Measurements from ENCODE around the gene RRAGD. TPM values are rescaled to one million over a fixed set of nuclear protein-coding genes. Genes with fewer than 3 reads are reported as not detected.

Gene RRAGD
- total RNA-seq, 1 donor from 2014 or later: 7.9 TPM

GRCh38 chr6:89378628-89379027, 33.4 kb downstream of the RRAGD start:
- DNase-seq (ENCODE audit: low spot score) (no peak), ATAC-seq (no peak)

DNA sequence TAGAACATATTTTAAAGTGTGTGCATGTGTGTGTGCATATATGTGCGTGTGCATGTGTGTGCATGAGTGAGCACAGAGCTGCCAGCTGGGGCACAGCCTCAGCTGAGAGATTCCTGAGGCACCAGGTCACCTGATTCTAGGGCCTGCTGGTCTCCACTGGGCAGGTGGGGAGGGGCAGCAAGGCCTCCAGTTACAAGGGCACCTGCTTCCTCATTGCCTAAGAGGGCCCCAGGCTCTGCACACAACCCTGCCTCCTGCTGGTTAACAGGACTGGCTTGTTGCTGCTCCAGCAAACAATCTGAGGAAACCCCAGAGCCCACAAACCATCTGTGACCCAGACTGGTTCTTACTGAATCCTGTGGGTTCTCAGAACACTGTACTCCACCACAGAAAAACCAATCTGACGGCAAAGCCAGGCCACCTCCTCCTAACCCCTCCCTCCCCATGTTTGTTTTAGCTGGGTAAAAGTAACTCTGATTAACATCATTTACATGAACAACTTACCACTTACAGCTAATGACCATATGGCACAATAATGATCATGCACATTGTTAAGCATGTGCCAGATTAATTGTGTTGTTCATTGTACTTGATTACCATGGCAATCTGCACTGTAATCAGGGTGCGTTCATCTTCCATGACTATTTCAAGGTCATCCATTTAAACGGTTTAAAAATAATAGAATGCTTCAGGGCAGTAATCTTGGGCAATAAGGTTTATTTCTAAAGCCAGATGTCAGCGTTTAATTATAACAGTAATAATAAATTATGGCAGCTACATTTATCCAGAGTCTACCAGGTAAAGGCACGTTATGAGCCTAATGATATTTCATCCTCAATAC, 36.4 kb downstream of the RRAGD start:
- peak; percentile 57 for ATAC-seq
- peak; percentile 48 for DNase-seq (ENCODE audit: low spot score)

DNA sequence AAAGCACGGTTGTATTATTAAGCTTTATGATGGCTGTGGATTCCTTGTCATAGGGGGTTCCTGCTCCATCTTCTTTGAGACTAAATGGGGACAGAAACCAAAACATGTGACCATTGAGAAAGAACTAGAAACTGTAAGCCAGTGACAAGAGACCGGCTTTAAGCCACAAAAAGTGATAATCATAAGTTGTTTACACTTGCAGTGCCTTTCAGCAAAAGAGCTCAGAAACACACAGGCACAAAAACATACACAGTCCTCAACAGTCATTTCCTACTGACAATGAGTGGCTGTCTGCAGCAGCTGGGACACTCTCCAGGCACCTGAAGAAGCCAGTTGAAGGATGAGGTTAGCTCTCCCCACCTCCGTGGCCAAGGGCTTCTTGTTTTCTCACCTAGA, 39.6 kb downstream of the RRAGD start:
- no peak for DNase-seq (ENCODE audit: low spot score)
- no peak for ATAC-seq

DNA sequence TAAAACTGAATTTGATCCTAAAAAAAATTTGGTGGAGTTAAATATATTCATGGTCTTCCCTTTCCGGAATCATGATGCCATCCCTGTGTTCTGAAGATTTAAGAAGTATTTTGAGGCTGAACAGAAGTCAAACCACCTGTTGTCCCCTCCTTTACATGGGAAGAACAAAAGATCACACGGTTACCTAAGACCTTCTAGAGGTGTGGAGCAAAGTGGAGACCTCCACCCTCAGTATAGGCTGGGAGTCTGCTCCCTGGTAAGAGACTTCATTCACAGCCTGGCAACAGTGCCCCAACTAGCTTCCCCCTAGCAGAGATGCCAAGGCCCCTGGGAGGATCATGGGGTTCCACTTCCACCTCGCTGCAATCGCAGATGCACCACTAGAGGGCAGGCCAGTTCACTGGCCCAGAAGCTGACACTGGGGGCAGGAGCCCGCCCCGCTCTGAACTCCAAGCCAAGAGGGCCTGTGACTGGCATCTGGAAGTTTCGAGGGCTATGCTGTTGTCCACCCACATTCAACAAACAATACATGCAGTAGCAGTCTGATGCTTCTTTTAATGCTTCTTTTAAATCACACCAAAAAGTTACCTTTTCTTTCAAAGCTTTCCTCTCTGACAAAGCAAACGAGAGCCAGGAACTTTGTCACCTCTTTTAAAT, 40.1 kb downstream of the RRAGD start:
- DNase-seq (ENCODE audit: low spot score) (peak; percentile 73), ATAC-seq (peak; percentile 95)

- ATAC-seq: peak; percentile 83
- peak; percentile 59 for DNase-seq (ENCODE audit: low spot score)
Measured at GRCh38 chr6:89368999-89369398, 43.1 kb downstream of the RRAGD start.

DNA sequence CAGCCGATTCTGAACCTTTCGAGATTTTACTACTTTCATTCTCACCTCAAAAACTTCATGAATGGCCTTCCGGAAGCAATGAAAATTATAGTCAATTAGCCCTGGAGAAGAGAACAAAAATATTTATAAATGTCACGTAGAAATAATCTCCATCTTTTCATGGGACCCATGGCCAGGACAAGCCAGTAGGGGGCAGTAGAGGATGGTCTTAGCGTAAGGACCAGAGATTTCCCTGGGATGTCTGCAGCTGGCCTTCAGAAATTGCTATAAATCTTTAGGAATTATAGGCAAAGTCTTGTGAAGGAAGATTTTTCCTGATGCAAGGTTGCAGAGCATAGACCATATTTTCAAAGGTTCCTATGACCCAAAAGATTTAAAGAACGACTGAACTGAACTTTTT, 44.0 kb downstream of the RRAGD start:
- DNase-seq (ENCODE audit: low spot score) (no peak), ATAC-seq (peak; percentile 65)

GRCh38 chr6:89364586-89364985, 47.5 kb downstream of the RRAGD start:
- DNase-seq (ENCODE audit: low spot score) (no peak), ATAC-seq (no peak)

DNA sequence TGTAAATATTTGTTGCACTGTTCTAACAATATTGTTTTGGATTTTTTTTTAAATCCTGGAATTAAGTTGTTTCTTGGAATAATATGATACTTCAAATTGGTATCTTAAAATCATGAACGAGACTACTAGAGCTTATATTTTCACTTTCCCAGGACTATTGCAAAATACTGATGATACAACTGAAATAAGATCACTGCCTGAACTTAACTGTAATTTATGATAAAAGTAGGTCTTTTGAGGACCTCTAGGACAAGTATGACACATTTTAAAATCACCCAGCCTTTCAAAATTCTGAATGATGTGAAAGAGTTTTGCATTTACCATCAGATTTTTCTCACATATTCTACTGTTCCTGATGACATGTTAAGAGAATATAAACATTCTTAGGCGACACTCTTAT, 50.9 kb downstream of the RRAGD start:
- no peak for DNase-seq (ENCODE audit: low spot score)
- no peak for ATAC-seq

DNA sequence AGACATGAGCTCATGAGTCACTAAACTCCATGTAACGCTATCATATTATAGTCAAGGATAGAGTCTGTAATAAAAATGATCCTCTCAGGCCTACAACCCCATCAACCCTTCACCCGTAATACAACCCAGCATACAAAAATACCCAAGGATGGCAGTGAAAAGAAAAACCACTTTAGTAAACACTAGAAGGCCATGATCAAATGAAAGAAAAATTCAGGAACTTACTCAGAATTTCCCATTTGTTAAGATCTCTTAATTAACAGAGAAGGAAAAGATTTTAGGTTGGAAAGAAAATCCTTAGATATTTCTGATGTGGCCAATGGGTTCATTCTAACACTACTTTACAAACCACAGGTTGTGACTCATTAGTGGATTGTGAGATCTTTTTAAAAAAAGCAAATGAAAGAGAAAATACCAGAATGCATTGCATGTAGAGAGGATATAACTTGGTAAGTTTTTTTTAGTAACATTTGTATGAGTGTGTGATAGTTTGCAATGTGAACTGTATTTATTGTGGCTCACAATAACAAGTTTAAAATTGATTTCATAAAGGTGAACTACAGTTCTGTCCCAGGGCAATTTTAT, 51.6 kb downstream of the RRAGD start:
- no peak for ATAC-seq

DNA sequence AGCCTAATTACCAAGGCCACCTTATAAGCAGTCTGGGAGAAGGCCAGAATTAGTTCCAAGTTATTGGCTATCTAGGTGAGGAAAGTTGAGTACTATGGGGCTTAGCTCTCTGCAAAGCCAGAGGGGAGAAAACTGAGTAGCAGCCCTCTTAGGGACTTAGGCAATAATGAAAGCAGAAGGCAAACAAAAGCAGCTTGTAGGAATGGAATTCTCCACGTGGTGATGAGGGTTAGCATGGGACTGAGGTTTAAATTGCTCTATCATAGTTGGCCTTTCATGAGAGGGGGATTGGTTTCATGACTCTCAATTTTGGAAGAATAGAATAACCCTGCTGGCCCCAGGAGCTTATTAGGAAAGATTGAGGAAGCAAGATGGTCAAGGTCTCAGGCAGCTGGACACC, 52.5 kb downstream of the RRAGD start:
- DNase-seq (ENCODE audit: low spot score) (no peak), ATAC-seq (no peak)

More for the DNA sequence above, 51.6 kb downstream of the RRAGD start:
- no peak for DNase-seq (ENCODE audit: low spot score)

DNA sequence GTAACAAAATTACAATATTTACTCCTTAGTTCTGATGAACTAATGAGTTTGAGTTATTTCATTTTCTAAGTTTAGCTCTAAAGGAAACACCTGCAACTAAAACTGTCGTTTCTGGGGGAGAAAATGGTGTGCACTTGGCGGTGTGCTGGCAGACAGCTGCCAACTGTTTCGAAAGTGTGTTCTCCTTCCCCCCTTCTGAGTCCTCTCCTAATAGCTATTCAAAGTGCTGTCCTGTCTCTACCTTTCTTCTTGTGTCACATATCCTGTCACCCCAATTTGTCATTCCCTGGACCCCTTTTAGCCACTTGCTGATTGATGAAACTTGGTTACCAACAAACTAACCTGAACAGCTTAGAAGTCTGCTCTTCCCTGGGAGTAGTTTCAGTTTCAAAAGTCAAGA, 54.7 kb downstream of the RRAGD start:
- ATAC-seq (peak; percentile 26), DNase-seq (ENCODE audit: low spot score) (no peak)

DNA sequence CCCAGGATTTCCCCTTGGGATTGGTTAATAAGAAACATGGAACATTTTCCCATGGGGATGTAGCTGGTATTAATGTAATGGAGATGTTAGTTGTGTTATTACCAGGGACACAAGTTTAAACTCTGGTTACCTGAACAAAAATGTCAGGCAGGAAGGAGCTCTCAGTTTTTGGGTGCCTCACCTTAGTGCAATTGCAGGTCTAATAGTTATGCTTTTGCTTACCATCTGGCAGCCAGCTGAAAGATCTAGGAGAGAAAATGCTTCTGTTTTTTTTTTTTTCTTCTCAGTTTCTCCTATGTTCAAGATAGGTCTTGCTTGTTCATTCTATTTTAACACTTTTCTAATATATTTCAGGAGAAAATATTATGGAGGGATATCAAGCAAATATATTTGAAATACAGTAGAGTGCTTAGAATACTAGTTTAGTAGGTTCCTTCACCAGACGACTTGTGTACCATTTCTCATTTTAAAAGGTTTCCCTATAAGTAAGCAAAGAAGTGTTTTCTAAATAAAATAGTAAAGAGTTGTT, 55.4 kb downstream of the RRAGD start:
- ATAC-seq (no peak), DNase-seq (ENCODE audit: low spot score) (no peak)

- no peak for ATAC-seq
- DNase-seq (ENCODE audit: low spot score): no peak
Measured at GRCh38 chr6:89355511-89356194, 56.4 kb downstream of the RRAGD start.

GRCh38 chr6:89353702-89354392, 58.2 kb downstream of the RRAGD start:
- ATAC-seq (no peak), DNase-seq (ENCODE audit: low spot score) (no peak)

DNA sequence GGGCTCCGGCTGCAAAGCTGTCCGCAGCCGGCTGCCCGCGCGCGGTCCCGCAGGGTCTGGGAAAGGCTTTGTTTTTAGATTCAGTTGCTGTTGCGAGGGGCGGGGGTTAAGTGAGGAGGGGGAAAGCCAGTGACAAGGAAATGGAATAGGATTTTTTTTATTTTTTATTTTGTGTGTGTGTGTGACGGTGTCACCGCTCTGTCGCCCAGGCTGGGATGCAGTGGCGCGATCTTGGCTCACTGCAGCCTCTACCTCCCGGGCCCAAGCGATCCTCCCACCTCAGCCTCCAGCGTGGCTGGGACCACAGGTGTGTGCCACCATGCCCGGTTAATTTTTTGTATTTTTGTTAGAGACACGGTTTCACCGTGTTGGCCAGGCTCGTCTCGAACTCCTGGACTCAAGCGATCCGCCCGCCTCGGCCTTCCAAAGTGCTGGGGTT, 58.9 kb downstream of the RRAGD start:
- DNase-seq (ENCODE audit: low spot score): peak; percentile 51
- no peak for ATAC-seq

- DNase-seq (ENCODE audit: low spot score) (peak; percentile 98), ATAC-seq (peak; percentile 93)
Measured at GRCh38 chr6:89352278-89353117, 59.6 kb downstream of the RRAGD start, which contains the start of gene UBE2J1. UBE2J1 (minus strand) TSS chr6:89352722; CDS start chr6:89352569, 153 bp downstream.

- no peak for ATAC-seq
- DNase-seq (ENCODE audit: low spot score): no peak
Measured at GRCh38 chr6:89351671-89352277, 60.3 kb downstream of the RRAGD start.

DNA sequence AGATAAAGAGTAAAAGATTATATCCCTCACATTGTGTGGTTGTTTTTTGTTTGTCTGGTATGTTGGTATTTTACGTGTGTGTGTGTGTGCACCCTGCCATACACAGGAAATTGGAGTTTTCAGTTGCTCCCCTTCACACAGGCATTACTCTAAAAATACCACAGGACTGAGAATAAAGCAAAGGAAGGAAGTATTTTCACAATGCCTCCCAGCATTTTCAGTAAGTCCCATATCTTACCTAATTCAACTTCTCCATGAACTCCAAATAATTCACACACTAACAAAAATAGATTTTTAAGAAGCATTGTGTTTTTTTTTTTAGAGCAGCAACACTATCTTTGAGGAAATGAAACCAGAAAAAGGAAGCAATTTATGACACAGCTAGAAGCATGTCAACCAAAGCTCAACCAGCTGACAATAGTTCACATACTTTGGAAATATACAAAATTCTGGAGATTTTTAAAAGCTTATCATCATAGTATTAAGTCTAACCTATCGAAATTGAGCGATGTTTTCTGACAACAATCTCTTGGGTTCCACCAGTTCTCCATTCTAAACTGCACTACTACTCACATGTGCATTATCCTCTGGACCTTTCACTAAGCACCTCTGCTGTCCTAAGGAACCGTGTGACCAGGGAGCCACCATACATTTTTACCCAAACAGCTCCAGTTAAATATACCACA, 61.6 kb downstream of the RRAGD start:
- no peak for ATAC-seq
- DNase-seq (ENCODE audit: low spot score): no peak
